Activated CD4-positive, alpha-beta T cell treated with anti-CD3 and anti-CD28 coated beads, Interleukin-10, Interleukin-2, amounts not matched to agents 100 ng/mL and 50 ng/mL, durations not matched to agents 16 hours and 8 hours (primary cell): Measurements from ENCODE around the gene ITPRIP.

Experiments used
- DNase-seq: peaks from one replicate; pipeline ENCODE4 v3.0.0-alpha.2; 2020

ITPRIP gene, protein sequence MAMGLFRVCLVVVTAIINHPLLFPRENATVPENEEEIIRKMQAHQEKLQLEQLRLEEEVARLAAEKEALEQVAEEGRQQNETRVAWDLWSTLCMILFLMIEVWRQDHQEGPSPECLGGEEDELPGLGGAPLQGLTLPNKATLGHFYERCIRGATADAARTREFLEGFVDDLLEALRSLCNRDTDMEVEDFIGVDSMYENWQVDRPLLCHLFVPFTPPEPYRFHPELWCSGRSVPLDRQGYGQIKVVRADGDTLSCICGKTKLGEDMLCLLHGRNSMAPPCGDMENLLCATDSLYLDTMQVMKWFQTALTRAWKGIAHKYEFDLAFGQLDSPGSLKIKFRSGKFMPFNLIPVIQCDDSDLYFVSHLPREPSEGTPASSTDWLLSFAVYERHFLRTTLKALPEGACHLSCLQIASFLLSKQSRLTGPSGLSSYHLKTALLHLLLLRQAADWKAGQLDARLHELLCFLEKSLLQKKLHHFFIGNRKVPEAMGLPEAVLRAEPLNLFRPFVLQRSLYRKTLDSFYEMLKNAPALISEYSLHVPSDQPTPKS

DNA sequence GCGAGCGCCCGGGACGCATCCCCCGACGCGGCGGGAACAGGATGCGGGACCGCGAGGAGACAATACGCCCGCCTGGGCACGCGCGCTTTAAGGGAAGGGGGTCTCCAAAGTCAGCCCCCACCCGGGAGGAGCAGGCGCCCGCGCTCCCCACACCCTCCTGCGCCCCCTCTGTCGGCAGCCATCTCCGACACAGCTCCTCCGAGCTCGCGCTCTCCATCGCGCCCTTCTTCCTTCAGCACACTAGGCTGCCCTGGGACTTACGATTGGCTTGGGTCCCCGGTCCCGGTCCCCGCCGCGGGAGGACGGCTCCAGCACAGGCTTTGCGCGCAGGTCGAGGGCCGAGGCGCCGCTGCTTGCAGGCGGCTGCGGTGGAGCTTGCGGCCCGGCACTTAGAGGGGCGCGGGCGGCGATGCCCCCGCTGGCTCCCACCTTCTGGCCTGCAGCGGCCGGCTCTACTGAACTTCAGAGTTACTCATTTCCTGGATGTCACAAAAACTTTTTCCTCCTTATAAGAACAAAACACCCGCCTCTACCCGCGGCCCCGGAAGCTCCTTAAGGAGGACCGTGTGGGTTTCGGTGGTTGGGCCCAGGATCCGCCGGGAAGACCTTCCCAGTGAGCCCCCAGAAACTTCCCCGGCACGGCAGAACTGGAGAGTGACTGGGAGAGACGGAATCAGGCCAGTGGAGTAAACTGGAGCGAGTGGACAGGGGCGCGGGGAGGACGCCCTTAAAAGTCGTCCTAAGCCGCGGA lies at the start of gene ITPRIP:
Gene ITPRIP (minus strand): TSS at position 481 of the 751 bp plus-strand sequence. CDS start 22,414 bp downstream, outside the sequence.
- peak; percentile 84 for DNase-seq

DNA sequence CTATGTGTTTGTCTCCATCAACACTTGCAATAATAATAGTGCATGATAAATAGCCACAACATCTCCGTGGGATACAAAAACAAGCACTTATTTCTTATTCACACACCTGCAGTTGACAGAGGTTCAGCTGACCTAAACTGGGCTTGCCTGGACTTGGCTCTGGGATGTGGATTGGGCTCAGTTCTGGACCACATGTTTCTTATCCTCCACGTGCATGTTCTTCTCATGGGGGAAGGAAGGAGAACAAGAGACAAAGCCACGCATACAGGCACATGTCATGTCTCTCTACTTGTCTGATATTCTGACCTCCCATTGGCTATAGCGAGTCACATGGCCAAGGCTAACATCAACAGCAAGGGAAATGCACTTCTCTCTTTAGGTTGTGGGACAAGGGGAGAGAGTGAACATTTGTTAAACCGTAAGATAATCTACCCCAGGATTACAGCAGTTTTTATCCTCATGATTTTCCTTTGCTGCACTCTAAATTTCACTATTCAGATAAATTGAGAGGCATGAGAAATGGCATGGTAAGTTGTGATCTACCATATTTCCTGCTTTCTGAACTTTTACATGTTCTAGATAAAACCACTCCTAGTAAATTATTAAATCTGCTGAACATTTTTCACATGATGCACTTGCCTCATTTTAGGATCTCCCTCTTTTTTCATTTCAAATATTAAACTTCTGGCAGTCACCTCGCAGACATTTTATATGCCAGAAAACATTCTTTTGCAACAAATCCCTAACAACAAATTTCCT lies 49.0 kb upstream of the ITPRIP start:
- DNase-seq = no peak

DNA sequence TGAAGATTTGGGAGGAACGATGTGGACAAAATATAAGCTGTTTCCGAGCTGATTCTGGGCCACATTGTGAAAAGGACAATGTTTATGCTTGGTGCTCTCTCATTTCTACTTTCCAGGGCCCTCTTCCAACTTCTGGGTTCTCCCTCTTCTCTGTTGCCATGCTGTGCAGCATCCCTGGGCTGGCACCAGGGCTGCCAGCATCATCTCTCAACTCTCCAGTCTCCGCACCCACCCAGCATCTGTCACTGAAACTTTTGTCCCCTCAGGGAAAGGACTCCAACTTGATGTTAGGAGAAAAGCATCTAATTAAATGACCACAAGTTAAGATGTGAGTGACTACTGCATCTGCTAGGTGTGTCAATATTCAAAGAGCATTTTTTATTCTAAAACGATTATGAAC lies 42.1 kb upstream of the ITPRIP start:
- no peak for DNase-seq

DNA sequence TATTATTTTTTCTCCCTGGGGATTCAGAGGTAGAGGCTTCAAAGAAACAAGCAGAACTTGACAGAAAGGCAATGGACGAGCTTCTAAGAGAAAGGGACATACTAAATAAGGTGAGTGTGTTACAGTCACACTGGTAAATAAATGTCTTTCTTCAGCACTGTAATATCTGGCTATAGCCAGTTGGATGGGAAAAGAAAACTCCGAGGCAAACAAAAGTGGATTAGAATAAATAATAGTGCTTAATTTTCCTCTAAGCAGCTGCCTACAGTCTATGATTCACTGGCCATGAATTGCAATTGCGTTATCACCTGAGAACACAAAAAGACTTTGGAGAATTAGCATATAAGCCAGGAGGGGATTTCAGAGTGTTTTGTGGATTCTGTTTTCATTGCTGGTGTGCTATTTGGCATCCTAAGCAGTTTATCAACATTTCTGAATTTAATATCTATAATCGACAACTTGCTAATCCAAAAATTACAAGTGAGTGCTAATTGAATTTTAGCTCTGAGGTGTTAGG lies 38.6 kb upstream of the ITPRIP start:
- no peak for DNase-seq

DNA sequence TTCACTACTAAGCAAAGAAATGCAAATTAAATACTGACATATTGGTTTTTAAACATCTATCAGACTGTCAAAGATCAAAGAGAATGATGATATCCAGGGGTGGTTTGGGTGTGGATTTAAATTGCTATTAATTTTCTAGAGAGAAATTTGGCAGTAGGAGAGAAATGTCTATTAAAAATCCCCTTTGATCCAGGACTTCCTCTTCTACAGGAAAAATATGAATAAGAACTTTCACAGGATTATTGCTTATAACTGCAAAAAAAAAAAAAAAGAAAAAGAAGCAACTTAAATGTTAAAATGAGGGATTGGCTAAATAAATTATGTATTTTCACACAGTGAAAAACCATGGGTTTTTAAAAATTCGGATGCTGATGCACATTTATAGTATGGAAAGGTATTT lies 36.3 kb upstream of the ITPRIP start:
- DNase-seq = no peak

DNA sequence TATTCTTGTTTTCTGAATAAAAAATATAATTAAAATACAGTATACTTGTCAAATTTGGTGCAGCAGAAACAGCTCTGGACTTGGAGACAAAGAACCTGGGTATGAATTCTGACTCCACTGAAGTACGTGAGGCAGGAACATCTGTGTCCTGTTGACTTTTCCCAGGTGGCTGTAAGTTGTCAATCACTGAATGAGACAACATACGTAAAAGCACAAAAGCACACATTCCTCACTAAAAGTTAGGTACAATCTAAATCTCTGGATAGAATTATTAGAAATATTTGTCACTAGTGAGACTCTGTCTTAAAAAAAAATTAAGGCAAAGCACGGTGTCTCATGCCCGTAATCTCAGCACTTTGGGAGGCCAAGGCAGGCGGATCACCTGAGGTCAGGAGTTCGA lies 33.5 kb upstream of the ITPRIP start:
- DNase-seq = no peak

DNA sequence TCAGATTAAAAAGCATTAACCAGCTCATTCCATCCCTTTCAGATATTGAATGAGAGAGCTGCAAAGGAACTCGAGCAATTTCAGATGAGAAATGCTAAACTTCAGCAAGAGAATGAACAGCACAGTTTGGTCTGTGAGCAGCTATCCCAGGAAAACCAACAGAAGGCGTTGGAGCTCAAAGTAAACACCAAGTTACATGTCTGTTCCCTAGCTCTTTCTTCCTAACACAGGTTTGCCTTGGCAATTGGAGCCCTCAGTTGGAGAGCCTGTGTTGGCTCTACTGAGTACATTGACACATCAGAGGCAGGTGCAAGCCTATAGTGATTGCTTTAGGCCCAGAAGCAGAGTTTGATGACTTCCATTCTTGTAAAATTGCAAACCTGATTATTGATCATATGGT lies 30.1 kb upstream of the ITPRIP start:
- DNase-seq = no peak

DNA sequence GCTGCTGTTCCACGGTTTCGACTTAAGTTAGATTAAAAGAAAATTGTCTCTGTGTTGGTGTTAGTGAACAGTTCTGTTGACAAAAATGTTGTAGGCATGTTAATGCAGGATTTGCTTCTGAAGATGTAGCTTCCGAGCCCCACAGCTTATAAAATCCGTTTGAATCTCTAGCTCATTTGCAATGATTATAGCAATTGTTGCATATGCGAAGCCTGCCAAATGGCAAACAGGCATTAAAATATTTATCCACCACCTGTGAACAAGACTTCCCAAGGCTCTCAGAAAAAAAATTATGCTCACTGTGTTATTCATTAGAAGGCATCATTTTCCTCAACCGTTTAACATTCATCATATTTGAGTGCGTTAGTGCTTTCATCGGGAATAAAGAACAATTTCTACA lies 29.6 kb upstream of the ITPRIP start:
- DNase-seq = no peak

DNA sequence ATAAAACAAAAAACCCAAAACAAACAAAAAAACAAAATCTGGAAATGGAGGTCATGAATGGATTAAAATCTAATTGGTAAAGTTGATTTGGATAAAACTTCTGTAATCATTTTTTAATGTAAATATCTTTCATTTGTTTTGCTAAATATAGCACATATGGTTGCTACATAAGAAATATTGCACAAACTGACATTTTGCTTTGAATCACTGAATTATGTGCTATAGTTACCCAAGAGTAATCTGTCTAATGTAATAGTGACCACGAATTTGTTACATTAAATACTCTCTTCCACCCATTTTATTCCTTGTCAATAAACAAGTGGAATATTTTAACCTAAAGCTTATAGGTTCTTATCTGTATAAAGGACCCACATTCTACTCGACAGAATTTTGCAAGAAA lies 21.5 kb upstream of the ITPRIP start:
- no peak for DNase-seq

DNA sequence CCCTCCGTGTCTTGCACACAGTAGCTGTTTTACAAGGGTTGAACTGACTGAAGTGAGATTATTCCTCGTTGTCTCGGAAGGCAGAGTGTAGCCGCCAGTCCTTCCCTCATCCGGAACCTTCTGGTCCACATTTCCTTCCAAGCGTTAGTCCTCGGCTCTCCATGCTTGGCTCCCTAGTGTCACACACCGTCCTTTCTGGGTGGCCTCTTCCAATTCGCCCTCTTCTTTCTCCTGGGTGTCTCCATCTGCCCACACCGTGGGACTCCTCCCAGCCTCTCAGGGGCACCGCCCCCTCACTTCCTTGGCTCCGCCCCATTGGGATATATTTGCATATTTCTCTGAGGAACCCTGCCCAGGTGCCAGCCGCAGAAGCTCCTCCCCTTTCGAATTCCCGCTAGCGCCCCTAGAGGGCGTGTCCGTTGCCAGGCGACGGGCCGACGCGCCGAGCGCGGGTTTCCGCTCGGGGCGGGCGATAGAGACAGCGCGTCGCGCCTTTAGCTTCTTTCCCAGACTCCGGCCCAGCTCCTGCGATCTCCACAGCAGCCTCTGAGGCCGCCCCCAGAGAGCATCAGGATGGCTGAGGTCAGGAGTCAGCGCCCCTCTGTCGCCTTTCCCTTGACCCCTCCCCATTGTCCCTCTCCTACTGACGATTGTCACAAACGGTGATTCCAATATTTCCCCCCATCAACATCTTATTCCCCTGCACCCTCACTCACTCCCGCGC lies 15.2 kb upstream of the ITPRIP start, which contains the start of gene CFAP58:
Gene CFAP58 (plus strand): TSS at position 509 of the 724 bp plus-strand sequence. CDS start 65 bp downstream, at position 574.
- DNase-seq = peak; percentile 96

DNA sequence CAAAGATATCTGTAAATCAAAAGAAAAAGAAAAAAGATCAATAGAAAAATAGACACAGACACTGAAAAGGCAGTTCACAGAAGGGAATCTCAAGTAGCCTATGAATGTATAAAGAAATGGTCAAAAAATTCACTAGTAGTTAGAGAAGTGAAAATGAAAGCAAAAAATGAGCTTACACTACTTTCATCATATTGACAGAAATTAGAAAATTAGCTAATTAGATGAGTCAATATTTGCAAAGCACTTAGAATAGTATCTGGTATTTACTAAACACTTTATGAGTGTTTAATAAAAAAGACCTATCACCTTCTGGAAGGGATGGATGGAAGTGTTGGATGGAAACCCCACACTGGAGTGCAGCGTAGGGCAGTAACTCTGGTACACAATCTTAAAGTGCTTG lies 13.7 kb upstream of the ITPRIP start:
- DNase-seq = peak; percentile 35

DNA sequence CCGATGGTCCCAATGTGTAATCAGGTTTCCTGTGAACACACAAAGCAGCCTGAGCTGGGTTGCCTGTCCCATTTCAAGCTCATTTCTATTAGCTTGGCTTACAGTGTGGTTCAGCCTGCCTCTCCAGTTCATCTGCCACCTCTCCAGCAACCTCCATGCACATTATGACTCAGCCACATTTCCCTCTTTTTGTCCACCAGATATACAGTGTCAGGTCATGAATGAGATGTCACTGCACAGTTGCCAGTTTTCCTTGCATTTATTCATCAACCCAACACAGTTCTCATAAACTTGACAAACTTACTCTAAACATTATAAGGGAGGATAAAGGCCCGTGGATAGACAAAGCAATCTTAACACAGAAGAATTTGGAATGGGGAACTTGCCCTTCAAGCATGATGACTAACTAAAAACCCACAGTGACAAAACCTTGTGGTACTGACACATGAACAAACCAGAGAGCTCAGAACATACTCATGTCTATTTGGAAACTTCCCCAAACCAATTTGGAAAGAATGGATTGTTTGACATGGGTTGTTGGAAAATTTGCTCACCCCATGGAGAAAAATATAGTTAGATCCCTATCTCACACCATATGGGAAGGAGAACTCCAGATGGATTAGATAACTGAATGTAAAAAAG lies 12.9 kb upstream of the ITPRIP start:
- peak; percentile 69 for DNase-seq

DNA sequence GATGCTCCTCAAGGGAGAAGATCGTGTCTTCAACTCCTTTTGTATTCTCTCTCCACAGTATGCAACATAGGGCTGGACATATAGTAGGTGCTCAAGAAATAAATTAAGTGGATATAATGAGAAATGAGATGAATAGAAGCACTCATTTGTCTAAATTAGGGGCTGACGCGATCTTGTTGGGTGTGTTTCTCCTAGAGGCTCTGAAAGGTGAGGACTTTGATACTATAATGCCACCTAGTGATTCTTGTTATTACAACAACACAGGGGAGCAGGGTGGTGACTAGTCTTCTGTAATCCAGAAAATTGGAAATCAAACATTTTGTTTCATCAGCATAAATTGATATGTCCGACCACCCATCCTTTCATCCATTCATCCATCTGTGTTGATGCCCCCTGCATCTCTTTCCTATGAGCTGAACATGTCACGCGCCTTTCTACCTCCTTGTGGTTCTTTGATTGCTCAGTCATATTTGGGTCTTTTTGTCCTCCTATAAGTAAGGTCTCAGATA lies 11.9 kb upstream of the ITPRIP start:
- DNase-seq = peak; percentile 74

DNA sequence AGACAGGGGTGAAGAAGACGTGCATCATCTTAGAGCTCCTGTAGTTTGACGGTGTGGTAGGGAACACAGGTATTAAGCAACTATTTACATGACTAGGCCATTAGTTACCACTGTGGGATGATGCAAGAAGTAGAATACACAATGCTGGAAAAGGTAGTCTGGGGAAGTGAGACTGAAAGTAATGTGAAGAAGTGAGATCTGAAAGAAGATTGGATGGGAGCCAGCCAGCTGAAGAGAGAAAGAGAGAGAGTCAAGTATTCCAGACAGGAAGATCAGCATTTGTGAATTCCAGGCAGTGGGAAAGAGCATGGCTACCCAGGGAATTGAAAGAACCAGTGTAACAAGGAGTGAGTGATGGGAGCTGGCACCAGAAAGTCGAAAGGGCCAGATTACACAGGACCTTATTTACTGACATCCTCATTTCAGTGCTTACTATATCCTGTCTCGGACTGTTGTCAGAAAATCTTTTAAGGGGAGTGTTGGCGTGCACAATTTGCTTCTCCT lies 11.4 kb upstream of the ITPRIP start:
- peak; percentile 43 for DNase-seq

DNA sequence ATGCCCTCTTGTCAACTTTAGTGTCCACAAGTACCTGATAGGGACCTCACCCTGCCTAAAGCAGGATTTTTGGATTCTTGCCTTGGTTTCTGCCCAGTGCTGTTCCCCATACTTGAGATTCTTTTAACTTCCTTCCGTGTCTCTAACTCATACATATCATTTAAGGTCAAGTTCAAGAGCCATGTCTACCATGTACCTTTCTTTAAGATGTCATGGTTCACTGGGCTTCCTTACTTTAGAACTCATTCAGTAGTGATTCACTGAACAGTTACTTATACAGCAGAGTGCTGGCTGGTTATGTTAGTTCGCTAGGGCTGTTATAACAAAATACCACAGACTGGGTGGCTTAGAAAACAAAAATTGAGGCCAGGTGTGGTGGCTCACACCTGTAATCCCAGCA lies 10.3 kb upstream of the ITPRIP start:
- no peak for DNase-seq

DNA sequence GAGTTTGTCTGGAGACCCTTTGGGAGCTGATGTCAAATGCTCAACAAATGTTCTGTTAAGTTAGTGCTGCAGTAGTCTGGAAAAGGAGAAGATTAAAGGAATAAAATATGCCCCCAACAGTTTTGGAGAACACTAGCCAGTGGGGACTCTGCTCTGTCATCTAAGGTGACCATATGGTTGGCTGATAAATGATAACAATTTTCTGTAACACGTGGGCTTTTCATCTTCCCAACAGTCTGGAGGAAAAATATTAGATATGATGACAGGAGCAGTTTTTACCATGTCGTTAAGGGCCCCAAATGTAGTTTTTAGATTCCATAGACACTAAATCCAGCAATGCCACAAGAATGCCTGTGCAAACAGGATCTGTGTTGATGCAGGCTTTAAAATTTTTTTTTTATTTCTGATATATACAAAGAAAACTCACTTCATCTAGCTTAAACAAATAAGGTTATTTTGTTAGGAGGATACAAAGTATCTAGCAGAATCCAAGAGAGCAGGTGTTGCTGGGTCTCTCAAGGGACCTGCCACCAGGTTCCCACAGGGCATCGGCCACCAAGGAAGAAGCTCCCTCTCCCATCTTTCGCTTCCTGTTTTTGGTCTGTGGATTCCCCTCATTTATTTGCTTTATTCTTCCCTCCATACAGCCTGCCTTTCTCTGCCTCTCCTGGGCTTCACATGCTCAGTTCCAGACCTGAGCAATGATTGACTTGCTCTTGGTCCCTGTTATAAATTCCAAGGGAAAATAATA lies 9.2 kb upstream of the ITPRIP start:
- DNase-seq = no peak

DNA sequence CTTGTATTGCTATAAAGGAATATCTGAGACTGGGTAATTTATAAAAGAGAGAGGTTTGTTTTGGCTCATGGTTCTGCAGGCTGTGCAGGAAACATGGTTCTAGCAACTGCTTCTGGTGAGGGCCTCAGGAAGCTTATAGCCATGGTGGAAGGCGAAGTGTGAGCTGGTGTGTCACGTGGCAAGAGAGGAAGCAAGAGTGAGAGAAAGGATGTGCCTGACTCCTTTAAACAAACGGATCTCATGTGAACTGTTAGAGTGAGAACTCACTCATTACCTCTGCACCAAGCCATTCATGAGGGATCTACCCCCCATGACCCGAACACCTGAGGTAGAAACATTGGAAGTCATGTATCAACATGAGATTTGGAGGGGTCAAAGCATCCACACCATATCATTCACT lies 7.7 kb upstream of the ITPRIP start:
- peak; percentile 36 for DNase-seq

DNA sequence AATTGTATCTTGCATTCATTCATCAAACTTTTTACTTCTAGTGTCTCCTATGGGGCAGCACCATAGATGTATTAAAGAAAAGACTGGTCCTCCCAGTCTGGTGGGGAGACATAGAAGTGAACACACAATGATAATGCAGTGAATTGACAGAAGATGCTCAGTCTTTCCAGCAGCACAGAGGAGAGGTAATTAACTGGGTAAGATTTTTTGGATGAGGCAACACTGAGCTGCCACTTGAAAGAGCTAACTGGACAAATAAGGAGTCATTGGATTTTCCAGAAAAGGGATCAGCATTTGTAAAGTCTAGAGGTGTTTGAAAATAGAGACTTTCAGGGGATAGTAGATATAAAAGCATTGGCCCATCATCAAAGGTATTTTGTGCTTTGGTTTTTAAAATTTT lies 7.2 kb upstream of the ITPRIP start:
- DNase-seq = no peak

DNA sequence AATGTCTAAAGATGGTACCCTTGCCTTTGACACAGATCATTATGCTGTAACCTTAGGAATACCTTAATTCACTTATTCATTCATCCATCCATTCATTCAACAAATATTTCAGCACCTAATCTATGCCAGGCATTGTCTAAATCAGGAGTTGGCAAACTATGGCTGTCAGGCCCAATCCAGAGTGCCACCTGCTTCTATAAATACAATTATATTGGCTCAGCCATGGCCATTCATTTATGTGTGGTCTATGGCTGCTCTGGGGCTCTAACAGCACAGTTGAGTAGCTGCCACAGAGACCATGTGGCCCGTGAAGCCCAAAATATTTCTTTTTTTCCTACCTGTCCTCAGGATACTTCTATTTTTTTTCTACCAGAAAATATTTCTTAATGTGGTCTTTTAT lies 6.0 kb upstream of the ITPRIP start:
- no peak for DNase-seq

DNA sequence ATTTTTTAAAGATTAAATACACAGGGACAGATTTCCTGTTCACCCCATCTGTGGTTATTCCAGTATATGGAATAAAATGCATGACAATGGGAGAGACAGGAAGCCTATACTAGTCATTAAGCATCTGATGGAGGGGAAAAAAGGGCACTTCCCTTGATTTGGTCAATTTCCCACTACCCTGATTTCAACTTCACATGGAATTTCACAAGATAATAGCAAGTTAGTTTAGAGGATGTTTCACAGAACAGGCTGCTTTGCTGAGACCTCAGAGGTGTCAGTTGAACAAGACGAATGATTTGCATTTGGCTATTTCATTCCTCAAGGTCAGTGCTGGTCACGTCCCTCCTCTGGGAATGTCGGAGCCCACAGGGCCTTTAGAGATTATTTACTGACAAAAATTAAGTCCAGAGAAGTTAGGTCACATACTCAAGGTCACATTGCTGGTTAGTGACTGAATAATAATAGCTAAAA lies 4.7 kb upstream of the ITPRIP start:
- no peak for DNase-seq
